GM18858 (cell line): ENCODE results near the gene OR10A3.

Source experiments
- ATAC-seq: cut with Tn5 transposase; IDR thresholded peaks from one replicate; pipeline ENCODE4 v1.9.1; 2021; ENCODE audit not compliant: unreplicated experiment

OR10A3 gene

DNA sequence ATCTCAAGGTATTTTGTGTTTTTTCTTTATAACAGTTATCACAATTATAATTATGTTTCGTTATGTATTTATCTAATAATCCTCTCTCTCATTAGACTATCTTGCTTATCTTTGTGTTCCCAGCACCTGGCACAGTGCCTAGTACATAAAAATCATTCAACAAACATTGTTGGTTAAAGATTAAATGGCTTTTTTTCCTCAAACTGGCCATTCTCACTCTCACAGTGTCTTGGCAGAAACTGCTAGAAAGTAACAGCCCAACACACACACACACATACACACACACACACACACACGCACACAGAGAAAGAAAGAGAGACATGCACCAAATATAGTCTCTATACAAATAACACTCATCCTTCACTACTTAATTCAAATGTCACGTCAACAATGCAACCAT lies 47.3 kb downstream of the OR10A3 start:
- no peak for ATAC-seq

DNA sequence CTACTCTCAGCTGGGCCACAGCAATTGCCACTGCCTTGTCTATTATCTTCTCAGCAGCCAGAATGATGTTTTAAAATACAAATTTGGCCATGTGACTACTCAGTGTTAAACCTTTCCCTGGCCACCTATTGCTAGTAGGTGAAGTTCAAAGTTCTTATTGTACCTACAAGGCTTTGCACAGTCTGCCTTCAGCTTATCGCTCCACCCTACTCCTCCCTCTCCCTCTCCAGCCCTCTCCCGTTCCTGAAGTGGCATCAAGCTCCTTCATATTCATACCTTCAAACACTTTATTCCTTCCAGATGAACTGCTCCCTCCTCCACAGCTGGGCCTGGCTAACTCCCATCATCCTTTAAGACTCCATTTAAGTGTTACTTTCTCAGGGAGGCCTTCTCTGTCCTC lies 47.7 kb downstream of the OR10A3 start:
- ATAC-seq = no peak

DNA sequence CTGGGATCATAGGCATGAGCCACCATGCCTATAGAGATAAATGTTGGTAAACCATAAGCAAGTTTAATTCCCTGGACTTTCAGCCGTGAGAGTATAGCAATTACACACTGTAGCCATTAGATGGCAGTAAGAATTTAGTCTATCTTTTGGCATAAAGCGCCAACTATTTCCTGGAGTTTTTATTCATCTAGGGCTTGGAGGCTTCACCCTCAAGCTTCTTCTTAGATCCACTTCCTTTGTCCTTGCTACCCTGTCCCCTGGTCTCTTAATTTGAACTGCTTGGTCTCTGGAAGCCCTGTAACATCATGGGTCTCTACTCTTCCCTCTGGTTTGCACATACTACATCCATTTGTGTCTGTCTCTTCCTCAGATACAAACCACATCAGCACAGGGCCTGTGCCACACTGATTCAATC lies 48.7 kb downstream of the OR10A3 start:
- ATAC-seq = peak; percentile 44

DNA sequence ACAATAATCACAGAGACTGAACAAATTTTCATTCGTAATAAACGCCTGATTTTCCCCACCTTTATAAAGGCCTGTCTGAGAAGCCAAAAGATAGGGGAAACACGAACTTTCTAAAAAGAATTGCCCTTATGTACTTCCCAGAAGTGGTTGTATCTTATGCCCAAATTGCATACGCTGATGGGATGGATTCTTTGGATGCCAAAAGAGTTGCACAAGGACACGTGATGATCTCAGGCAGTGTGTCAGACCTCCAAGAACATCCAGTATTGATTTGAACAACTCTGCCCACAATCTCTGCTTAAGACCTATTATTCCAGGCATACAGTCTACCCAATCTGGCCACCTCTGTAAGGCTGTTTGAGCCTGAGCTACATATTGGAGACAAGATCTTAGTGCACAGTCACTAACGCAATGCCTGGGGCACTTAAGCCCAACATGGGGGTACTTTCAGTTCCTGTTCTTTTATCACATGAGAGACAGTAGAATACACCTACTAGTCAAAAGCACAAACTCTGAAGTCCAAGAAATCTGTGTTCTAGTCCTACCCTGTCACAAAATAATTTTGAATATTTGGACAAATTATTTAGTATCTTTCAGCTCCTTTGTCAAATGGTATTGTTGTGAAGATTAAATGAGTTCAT lies 49.3 kb downstream of the OR10A3 start:
- peak; percentile 34 for ATAC-seq

DNA sequence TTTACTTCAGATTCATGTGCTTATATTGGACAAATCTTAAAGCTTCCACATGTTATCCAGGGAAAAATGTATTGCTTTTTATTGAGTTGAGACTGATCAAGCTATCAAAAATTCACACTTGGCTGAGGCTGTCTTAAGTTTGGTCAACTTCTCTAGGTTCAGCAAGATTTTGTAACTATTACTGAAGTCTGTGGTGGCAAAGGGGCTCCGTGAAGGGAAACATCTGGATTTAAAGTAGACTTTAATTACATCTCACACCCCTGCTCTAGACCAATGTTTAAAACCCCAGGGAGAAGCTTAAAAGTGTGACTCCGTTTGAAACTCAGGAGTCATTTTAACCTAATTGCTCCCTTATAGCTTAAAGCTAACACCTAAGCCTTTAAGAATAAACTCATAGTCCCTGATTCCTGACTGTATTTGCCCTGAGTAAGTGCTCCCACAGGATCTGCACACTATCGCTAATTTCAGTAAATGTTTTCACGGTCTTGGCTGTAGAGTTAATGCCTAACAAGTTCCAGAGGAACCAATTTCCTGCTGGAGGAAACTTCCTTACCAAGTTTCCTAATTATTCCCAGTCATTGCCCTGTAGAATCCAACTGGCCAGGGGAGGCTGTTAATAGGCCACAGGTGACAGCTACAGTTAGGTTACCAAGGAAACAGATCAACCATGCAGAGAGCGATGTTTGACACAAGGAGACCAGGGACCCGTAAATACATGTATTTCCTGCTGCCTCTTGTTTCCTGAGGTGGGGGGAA lies 50.9 kb downstream of the OR10A3 start:
- ATAC-seq = no peak

DNA sequence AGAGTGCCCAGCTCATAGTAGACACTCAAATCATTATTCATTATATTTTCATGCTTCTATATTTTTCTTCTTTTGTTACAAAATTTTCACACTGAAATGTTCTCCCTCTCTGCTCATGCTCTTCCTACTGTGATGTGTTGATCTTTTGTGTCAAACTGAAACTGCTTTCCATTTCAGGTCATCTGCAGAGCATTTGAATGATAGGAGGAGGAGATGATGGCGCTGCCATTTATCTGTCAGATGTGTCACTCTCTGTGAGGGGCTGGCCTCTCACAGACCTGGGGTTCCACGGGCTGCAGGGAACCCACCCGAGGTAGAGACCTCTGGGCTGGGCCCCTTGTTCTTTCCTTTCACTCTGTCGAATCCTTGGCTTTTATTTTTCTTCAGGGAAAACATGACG lies 51.5 kb downstream of the OR10A3 start:
- ATAC-seq = no peak
